HEK293 (cell line): ENCODE data around the gene USP16.

ENCODE experiments used
- MEIS1 ChIP-seq: sonication (generic); formaldehyde crosslinking; IDR thresholded peaks from 2 replicates; pipeline ENCODE4 v1.8.1; 2022; ENCODE audit warnings: missing genetic modification reagents, mild to moderate bottlenecking, borderline replicate concordance
- MZF1 ChIP-seq: fragments of 450-650 bp; formaldehyde crosslinking; IDR thresholded peaks from 2 replicates; pipeline ENCODE4 v1.5.1; 2017; ENCODE audit warnings: missing biosample characterization, missing genetic modification characterization, borderline replicate concordance
- ZNF449 ChIP-seq: fragments of 450-650 bp; formaldehyde crosslinking; IDR thresholded peaks from 2 replicates; pipeline ENCODE4 v1.5.1; 2017; ENCODE audit warnings: missing biosample characterization, mild to moderate bottlenecking, missing genetic modification characterization, moderate library complexity
- ZNF639 ChIP-seq: fragments of 450-650 bp; formaldehyde crosslinking; IDR thresholded peaks from 2 replicates; pipeline ENCODE4 v1.5.1; 2016; ENCODE audit warnings: missing biosample characterization, missing genetic modification characterization
- TF ChIP-seq, protein P1 (sequence below): fragments of 450-650 bp; formaldehyde crosslinking; IDR thresholded peaks from 2 replicates; pipeline ENCODE4 v1.5.1; 2016; ENCODE audit warnings: missing biosample characterization, missing genetic modification characterization, borderline replicate concordance
- TF ChIP-seq, protein P2 (sequence below): fragments of 450-650 bp; formaldehyde crosslinking; IDR thresholded peaks from 2 replicates; pipeline ENCODE4 v1.5.1; 2016; ENCODE audit warnings: missing biosample characterization, missing genetic modification characterization
- TF ChIP-seq, protein P3 (sequence below): fragments of 450-650 bp; formaldehyde crosslinking; IDR thresholded peaks from 2 replicates; pipeline ENCODE4 v1.5.1; 2016; ENCODE audit warnings: missing biosample characterization, missing genetic modification characterization

- TF ChIP-seq ZNF639 (tag by site-specific recombination) (no peak), MZF1 (tag by site-specific recombination) (no peak), MEIS1 (CRISPR knock-in tag) (no peak), ZNF449 (tag by site-specific recombination) (no peak)
- TF ChIP-seq, protein P1, sequence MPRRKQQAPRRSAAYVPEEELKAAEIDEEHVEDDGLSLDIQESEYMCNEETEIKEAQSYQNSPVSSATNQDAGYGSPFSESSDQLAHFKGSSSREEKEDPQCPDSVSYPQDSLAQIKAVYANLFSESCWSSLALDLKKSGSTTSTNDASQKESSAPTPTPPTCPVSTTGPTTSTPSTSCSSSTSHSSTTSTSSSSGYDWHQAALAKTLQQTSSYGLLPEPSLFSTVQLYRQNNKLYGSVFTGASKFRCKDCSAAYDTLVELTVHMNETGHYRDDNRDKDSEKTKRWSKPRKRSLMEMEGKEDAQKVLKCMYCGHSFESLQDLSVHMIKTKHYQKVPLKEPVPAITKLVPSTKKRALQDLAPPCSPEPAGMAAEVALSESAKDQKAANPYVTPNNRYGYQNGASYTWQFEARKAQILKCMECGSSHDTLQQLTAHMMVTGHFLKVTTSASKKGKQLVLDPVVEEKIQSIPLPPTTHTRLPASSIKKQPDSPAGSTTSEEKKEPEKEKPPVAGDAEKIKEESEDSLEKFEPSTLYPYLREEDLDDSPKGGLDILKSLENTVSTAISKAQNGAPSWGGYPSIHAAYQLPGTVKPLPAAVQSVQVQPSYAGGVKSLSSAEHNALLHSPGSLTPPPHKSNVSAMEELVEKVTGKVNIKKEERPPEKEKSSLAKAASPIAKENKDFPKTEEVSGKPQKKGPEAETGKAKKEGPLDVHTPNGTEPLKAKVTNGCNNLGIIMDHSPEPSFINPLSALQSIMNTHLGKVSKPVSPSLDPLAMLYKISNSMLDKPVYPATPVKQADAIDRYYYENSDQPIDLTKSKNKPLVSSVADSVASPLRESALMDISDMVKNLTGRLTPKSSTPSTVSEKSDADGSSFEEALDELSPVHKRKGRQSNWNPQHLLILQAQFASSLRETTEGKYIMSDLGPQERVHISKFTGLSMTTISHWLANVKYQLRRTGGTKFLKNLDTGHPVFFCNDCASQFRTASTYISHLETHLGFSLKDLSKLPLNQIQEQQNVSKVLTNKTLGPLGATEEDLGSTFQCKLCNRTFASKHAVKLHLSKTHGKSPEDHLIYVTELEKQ (tag by site-specific recombination) = no peak
- TF ChIP-seq, protein P2, sequence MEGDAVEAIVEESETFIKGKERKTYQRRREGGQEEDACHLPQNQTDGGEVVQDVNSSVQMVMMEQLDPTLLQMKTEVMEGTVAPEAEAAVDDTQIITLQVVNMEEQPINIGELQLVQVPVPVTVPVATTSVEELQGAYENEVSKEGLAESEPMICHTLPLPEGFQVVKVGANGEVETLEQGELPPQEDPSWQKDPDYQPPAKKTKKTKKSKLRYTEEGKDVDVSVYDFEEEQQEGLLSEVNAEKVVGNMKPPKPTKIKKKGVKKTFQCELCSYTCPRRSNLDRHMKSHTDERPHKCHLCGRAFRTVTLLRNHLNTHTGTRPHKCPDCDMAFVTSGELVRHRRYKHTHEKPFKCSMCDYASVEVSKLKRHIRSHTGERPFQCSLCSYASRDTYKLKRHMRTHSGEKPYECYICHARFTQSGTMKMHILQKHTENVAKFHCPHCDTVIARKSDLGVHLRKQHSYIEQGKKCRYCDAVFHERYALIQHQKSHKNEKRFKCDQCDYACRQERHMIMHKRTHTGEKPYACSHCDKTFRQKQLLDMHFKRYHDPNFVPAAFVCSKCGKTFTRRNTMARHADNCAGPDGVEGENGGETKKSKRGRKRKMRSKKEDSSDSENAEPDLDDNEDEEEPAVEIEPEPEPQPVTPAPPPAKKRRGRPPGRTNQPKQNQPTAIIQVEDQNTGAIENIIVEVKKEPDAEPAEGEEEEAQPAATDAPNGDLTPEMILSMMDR (tag by site-specific recombination) = no peak
- TF ChIP-seq, protein P3, sequence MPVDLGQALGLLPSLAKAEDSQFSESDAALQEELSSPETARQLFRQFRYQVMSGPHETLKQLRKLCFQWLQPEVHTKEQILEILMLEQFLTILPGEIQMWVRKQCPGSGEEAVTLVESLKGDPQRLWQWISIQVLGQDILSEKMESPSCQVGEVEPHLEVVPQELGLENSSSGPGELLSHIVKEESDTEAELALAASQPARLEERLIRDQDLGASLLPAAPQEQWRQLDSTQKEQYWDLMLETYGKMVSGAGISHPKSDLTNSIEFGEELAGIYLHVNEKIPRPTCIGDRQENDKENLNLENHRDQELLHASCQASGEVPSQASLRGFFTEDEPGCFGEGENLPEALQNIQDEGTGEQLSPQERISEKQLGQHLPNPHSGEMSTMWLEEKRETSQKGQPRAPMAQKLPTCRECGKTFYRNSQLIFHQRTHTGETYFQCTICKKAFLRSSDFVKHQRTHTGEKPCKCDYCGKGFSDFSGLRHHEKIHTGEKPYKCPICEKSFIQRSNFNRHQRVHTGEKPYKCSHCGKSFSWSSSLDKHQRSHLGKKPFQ (tag by site-specific recombination) = no peak
Measured at GRCh38 chr21:29078869-29079767, 54.6 kb downstream of the USP16 start.
